GM18858 (cell line): ENCODE measurements around the gene OSER1.
"Not testable (repeated sequence)": the region's sequence is repeated elsewhere in the genome, so short reads cannot be mapped to it uniquely, and the experiment has no call there.

Source experiments
- ATAC-seq: cut with Tn5 transposase; IDR thresholded peaks from one replicate; pipeline ENCODE4 v1.9.1; 2021; ENCODE audit not compliant: unreplicated experiment

Gene OSER1

GRCh38 chr20:44204156-44204831 lies 6.3 kb downstream of the OSER1 start:
- ATAC-seq = no peak

- ATAC-seq = no peak
These were observed 7.4 kb downstream of the OSER1 start for GRCh38 chr20:44203161-44203560.

GRCh38 chr20:44200983-44201382 lies 9.6 kb downstream of the OSER1 start:
- no peak for ATAC-seq

GRCh38 chr20:44200371-44200770 lies 10.2 kb downstream of the OSER1 start:
- no peak for ATAC-seq

GRCh38 chr20:44199877-44200276 lies 10.7 kb downstream of the OSER1 start:
- no peak for ATAC-seq

- no peak for ATAC-seq
These were observed 11.7 kb downstream of the OSER1 start for GRCh38 chr20:44198872-44199271.

GRCh38 chr20:44196271-44196670 lies 14.3 kb downstream of the OSER1 start:
- ATAC-seq = no peak

- no peak for ATAC-seq
These were observed 15.0 kb downstream of the OSER1 start for GRCh38 chr20:44195605-44196004.

- ATAC-seq = no peak
These were observed 16.8 kb downstream of the OSER1 start for GRCh38 chr20:44193801-44194200.

- not testable (repeated sequence) for ATAC-seq
These were observed 18.9 kb downstream of the OSER1 start for GRCh38 chr20:44191640-44192039.

- ATAC-seq = not testable (repeated sequence)
These were observed 20.2 kb downstream of the OSER1 start for GRCh38 chr20:44190197-44190852.

- ATAC-seq = no peak
These were observed 21.8 kb downstream of the OSER1 start for GRCh38 chr20:44188752-44189151.

- ATAC-seq = no peak
These were observed 22.5 kb downstream of the OSER1 start for GRCh38 chr20:44187772-44188709.

- ATAC-seq = no peak
These were observed 23.4 kb downstream of the OSER1 start, which contains the start of gene JPH2 for GRCh38 chr20:44187054-44187771. Gene JPH2 (minus strand): TSS chr20:44187188. CDS start chr20:44186705, 483 bp downstream.

GRCh38 chr20:44186674-44187053 lies 23.9 kb downstream of the OSER1 start:
- ATAC-seq = no peak

- ATAC-seq = no peak
These were observed 24.4 kb downstream of the OSER1 start for GRCh38 chr20:44186201-44186600.

- ATAC-seq = no peak
These were observed 25.0 kb downstream of the OSER1 start for GRCh38 chr20:44185574-44185973.

GRCh38 chr20:44183282-44183681 lies 27.3 kb downstream of the OSER1 start:
- no peak for ATAC-seq

GRCh38 chr20:44182863-44183262 lies 27.7 kb downstream of the OSER1 start:
- no peak for ATAC-seq

- ATAC-seq = no peak
These were observed 28.3 kb downstream of the OSER1 start for GRCh38 chr20:44182135-44182765.
